ENCODE results near the gene LRP1B.

LRP1B gene

GRCh38 chr2:141946016-141946415 lies 184.8 kb downstream of the LRP1B start:
- Histone ChIP-seq H3K36me3 (ENCODE audit: control insufficient read depth, low read length) (no peaks in the 10 kb centered on the region), H3K27me3 (ENCODE audit: control insufficient read depth, low read length) (no peaks in the 10 kb centered on the region), H4K20me1 (ENCODE audit: control insufficient read depth, insufficient read depth, low read depth, low read length) (no peaks in the 10 kb centered on the region), H3K79me2 (ENCODE audit: control insufficient read depth, low read length) (no peaks in the 10 kb centered on the region), H3F3A (ENCODE audit: control insufficient read depth, insufficient read depth) (no peaks in the 10 kb centered on the region), H3K4me1 (ENCODE audit: control insufficient read depth, low read length) (no peaks in the 10 kb centered on the region), H3K27ac (ENCODE audit: low read depth, low read length) (no peak overlapping the region), H3K4me3 (ENCODE audit: low read length) (no peak overlapping the region), H3K4me2 (ENCODE audit: low read length) (no peak overlapping the region), H3K9me2 (replicated peaks; ENCODE audit: control insufficient read depth, low read length) (no peaks in the 10 kb centered on the region), H3K9me3 (ENCODE audit: control insufficient read depth, insufficient read depth, low read length) (no peaks in the 10 kb centered on the region)
- no peak for TF ChIP-seq CTCF (IDR thresholded peaks at IDR 0.05; ENCODE audit: low read depth, low read length, poor library complexity, severe bottlenecking)
- no peak for TF ChIP-seq EZH2phosphoT487 (IDR thresholded peaks at IDR 0.05; ENCODE audit: borderline replicate concordance, low read length)

- H3K4me3 ChIP-seq (ENCODE audit: low read length), result no peak overlapping the region
- no peak for TF ChIP-seq EZH2phosphoT487 (IDR thresholded peaks at IDR 0.05; ENCODE audit: borderline replicate concordance, low read length)
- no peak for TF ChIP-seq CTCF (IDR thresholded peaks at IDR 0.05; ENCODE audit: low read depth, low read length, poor library complexity, severe bottlenecking)
Measured at GRCh38 chr2:141943918-141944317, 186.9 kb downstream of the LRP1B start.

GRCh38 chr2:141942006-141942789 lies 188.6 kb downstream of the LRP1B start:
- Histone ChIP-seq H3K27me3 (ENCODE audit: control insufficient read depth, low read length) (no peaks in the 10 kb centered on the region), H3K79me2 (ENCODE audit: control insufficient read depth, low read length) (no peaks in the 10 kb centered on the region), H3K36me3 (ENCODE audit: control insufficient read depth, low read length) (no peaks in the 10 kb centered on the region), H4K20me1 (ENCODE audit: control insufficient read depth, insufficient read depth, low read depth, low read length) (no peaks in the 10 kb centered on the region), H3K4me1 (ENCODE audit: control insufficient read depth, low read length) (no peaks in the 10 kb centered on the region), H3F3A (ENCODE audit: control insufficient read depth, insufficient read depth) (no peaks in the 10 kb centered on the region), H3K9me2 (replicated peaks; ENCODE audit: control insufficient read depth, low read length) (no peaks in the 10 kb centered on the region), H3K4me3 (ENCODE audit: low read length) (no peak overlapping the region), H3K4me2 (ENCODE audit: low read length) (no peak overlapping the region), H3K27ac (ENCODE audit: low read depth, low read length) (no peak overlapping the region), H3K9me3 (ENCODE audit: control insufficient read depth, insufficient read depth, low read length) (no peaks in the 10 kb centered on the region)
- no peak for TF ChIP-seq EZH2phosphoT487 (IDR thresholded peaks at IDR 0.05; ENCODE audit: borderline replicate concordance, low read length)
- TF ChIP-seq CTCF (IDR thresholded peaks at IDR 0.05; ENCODE audit: low read depth, low read length, poor library complexity, severe bottlenecking), result peak; percentile 33

More at GRCh38 chr2:141943918-141944317, 186.9 kb downstream of the LRP1B start:
- no peaks in the 10 kb centered on the region for H3F3A ChIP-seq (ENCODE audit: control insufficient read depth, insufficient read depth)
- H3K36me3 ChIP-seq (ENCODE audit: control insufficient read depth, low read length), result no peaks in the 10 kb centered on the region
- no peaks in the 10 kb centered on the region for H3K4me1 ChIP-seq (ENCODE audit: control insufficient read depth, low read length)
- no peaks in the 10 kb centered on the region for H4K20me1 ChIP-seq (ENCODE audit: control insufficient read depth, insufficient read depth, low read depth, low read length)
- H3K79me2 ChIP-seq (ENCODE audit: control insufficient read depth, low read length), result no peaks in the 10 kb centered on the region
- H3K9me3 ChIP-seq (ENCODE audit: control insufficient read depth, insufficient read depth, low read length), result no peaks in the 10 kb centered on the region
- H3K4me2 ChIP-seq (ENCODE audit: low read length), result no peak overlapping the region
- H3K9me2 ChIP-seq (replicated peaks; ENCODE audit: control insufficient read depth, low read length), result no peaks in the 10 kb centered on the region
- no peak overlapping the region for H3K27ac ChIP-seq (ENCODE audit: low read depth, low read length)
- H3K27me3 ChIP-seq (ENCODE audit: control insufficient read depth, low read length), result no peaks in the 10 kb centered on the region
